Fibroblast of pulmonary artery (primary cell): Measurements from ENCODE around the gene CNGB1.
A peak's percentile ranks its signal among the peaks of the same experiment; 100 is the strongest.
"Not testable (repeated sequence)": the region's sequence is repeated elsewhere in the genome, so short reads cannot be mapped to it uniquely, and the experiment has no call there.

ENCODE experiments used
- DNase-seq: peaks from one replicate; pipeline ENCODE4 v3.0.0-alpha.2; 2010; ENCODE audit warnings: low read depth
- H3K4me3 ChIP-seq: replicated peaks from 2 replicates; pipeline ENCODE4 v1.5.1; 2011; ENCODE audit warnings: low read depth, mild to moderate bottlenecking, control low read depth, low read length, moderate library complexity
- TF ChIP-seq, protein P1 (sequence below): IDR thresholded peaks from 2 replicates; pipeline ENCODE4 v1.5.1; 2011; ENCODE audit warnings: mild to moderate bottlenecking, control low read depth, low read length, inconsistent platforms; ENCODE audit errors: missing control alignments

Gene CNGB1

DNA sequence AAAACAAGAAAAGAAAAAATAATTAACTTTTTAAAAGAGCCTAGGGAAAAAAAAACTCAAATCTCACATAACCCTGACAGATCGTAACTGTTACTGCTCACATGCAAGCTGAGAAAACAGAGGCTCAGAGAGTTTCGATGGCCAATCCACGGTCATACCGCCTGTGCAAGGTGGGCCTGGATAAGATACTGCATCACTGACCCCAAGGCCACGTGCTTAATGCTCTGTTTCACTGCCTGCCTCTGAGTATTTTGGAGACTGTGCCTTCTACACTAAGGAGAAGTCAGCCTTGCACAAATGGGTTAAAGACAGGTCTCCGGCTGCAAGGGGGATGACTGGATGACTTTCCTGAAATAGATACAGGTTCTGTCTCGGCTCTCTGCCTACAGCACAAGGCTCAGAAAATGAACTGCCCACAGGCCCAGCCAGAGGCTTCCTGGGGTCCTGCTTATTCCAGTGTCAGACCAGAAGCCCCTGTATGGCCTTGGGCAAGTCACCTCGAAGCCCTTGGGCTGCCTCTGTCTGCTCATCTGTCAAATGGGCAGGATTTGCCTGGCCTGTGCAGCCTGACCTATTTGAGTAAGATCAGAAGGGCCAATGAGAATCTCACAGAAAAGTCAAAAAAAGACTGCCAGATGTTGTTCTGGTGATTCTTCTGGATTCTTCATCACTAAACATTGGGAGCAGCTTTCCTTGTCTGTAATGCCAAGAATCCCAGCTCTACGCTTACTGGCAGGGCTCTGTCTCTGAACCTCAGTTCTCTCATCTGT, 25.8 kb downstream of the CNGB1 start:
- no peak for DNase-seq
- TF ChIP-seq, protein P1, sequence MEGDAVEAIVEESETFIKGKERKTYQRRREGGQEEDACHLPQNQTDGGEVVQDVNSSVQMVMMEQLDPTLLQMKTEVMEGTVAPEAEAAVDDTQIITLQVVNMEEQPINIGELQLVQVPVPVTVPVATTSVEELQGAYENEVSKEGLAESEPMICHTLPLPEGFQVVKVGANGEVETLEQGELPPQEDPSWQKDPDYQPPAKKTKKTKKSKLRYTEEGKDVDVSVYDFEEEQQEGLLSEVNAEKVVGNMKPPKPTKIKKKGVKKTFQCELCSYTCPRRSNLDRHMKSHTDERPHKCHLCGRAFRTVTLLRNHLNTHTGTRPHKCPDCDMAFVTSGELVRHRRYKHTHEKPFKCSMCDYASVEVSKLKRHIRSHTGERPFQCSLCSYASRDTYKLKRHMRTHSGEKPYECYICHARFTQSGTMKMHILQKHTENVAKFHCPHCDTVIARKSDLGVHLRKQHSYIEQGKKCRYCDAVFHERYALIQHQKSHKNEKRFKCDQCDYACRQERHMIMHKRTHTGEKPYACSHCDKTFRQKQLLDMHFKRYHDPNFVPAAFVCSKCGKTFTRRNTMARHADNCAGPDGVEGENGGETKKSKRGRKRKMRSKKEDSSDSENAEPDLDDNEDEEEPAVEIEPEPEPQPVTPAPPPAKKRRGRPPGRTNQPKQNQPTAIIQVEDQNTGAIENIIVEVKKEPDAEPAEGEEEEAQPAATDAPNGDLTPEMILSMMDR = no peak
- no peak overlapping the region for H3K4me3 ChIP-seq

DNA sequence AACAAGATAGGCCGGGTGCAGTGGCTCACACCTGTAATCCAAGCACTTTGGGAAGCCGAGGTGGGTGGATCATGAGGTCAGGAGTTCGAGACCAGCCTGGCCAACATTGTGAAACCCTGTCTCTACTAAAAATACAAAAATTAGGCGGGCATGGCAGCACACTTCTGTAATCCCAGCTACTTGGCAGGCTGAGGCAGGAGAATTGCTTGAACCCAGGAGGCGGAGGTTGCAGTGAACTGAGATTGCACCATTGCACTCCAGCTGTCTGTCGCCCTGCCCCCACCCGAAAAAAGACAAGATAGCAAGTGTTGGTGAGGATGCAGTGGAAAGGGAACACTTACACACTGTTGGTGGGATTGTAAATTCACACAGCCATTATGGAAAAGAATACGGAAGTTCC, 27.5 kb downstream of the CNGB1 start:
- not testable (repeated sequence) for DNase-seq, H3K4me3 ChIP-seq

DNA sequence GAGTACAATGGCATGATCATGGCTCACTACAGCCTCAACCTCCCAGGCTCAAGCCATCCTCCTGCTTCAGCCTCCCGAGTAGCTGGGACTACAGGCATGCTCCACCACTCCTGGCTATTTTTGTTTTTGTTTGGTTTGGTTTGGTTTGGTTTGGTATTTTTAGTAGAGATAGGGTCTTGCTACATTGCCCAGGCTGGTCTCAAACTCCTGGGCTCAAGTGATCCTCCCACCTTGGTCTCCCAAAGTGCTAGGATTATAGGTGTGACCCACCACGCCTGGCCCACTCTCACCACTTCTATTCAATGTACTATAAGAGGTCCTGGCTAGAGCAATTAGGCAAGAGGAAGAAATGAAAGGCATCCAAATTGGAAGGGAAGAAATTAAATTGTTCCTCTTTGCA, 29.0 kb downstream of the CNGB1 start:
- not testable (repeated sequence) for H3K4me3 ChIP-seq, DNase-seq

DNA sequence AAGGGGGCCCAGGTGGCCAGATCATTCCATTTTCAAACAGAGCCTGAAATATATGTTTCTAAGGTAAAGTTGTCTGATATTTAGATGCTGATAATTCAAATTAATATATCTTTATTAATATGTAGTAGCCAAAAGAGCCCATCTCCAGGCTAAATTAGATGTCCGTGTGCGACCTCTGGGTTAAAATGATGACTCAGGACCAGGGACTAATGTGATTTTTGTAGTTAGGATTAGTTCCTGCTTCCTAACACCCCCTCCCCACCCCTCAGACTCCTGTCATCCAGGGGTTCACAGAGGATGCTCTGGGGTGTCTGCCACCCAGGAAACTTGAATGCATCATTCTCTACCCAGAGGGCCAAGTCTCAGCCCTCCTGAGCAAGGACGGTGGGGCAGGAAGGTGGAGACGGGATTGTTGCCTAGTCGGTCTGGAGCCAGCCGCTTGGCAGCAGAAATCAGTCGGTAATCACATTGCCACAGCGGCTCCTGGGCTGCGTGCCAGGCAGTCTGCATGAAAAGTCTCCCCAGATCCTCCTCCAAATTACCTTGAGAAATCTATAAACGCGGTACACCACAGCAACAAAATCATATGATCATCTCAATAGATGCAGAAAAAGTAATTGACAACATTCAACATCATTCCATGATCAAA, 29.8 kb downstream of the CNGB1 start:
- TF ChIP-seq, protein P1 = no peak
- DNase-seq = peak; percentile 54
- H3K4me3 ChIP-seq = no peak overlapping the region

DNA sequence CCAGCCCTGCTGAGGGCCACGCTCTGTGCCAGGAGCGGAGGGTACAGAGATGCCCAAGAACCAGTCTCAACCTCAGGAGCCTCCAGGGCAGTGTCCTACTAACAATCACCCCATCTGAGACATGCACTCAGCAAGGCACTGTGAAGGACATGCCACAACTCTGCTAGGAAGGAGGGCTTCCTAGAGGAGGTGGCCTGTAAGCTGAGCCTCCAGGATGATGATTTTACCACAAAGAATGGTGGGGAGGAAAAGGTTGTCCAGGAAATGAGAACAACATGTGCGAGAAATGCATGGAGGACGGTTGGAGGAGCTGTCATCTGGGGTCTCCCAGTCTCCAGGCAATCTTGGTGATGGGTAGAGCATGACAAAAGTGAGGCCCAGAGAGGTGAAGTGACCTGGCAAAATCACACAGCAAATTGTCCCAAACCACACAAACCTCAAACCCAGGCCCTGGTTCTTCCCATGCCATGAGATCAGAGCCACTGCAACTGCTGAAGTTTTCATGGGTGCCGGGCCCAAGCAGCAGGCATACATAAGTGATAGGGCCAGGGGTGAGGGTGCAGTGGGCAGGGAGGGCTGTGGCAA, 30.5 kb downstream of the CNGB1 start:
- H3K4me3 ChIP-seq = no peak overlapping the region
- DNase-seq = no peak
- TF ChIP-seq, protein P1 = no peak

DNA sequence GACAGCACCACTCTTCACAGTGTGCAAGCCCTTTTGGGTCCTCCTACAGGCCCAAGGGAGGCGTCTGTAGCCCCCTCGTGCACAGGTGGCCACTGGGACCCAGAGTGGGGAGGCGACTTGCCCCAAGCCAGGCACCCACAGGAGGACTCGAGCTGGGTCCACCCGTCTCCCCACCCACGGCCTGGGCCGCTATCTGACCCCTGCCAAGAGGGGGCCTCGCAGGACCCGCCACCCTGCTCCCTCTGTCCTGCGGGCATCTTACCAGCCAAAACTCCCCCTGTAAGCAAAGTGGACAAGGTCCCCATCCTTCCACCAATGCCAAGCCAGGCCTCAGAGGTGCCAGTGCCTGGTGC, 31.1 kb downstream of the CNGB1 start:
- TF ChIP-seq, protein P1 = no peak
- DNase-seq = no peak
- H3K4me3 ChIP-seq = no peak overlapping the region

DNA sequence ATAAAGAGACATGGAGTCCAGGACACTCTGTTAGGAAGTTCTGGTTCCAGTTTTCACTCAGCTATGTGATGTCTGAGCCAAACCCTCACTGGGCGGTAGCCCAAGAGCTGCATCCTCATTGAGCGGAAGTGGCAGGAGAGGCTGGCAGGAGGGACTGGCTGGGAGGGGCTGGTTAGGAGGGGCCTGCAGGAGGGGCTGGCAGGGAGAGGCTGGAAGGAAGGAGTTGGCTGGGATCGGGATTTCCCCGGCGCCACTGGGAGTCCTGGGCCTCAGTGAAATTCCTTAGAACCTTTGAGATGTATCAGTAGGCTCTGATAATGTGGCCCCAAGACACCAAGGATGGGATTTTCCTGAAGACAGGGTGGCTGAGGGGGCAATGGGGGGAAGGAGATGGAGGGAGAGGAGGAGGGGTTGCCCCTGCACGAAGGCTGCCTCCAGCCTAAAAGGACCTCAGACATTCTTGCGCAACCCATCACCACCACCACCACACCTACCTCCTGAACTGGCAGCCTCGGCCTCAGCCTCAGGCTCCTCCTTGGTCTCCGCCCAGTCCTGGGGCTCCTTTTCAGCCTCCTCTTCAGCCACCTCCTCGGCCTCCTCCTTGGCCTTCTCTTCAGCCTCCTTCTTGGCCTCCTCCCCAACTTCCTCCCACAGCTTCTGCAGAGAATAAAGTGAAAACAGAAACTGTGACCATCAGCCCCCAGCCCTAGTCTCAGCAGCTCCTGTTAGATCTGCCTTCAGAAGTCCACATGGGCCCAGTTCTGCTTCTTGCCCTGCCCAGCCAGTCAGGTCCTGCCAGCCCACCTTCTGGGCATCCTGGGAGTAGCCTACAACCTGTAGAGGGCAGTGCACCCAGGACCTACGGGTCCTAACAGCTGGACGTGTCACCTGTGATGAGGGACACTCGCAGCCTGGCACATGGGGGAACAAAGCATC, 31.7 kb downstream of the CNGB1 start:
- TF ChIP-seq, protein P1 = peak; percentile 20
- no peak overlapping the region for H3K4me3 ChIP-seq
- DNase-seq = peak; percentile 72
